Kidney epithelial cell (primary cell): Measurements from ENCODE around the gene STAP2. TPM values are rescaled to one million over a fixed set of nuclear protein-coding genes. Genes with fewer than 3 reads are reported as not detected.
"Not testable (repeated sequence)": the region's sequence is repeated elsewhere in the genome, so short reads cannot be mapped to it uniquely, and the experiment has no call there.

ENCODE experiments used
- DNase-seq: peaks from one replicate; pipeline ENCODE4 v3.0.0-alpha.2; 2010; ENCODE audit warnings: low read depth
- H3K27me3 ChIP-seq: 2 replicates; pipeline ENCODE4 v1.6.0; 2011; ENCODE audit warnings: low read length; ENCODE audit not compliant: control insufficient read depth, insufficient read depth
- H3K36me3 ChIP-seq: 2 replicates; pipeline ENCODE4 v1.5.1; 2011; ENCODE audit warnings: low read length; ENCODE audit not compliant: control insufficient read depth, insufficient read depth
- H3K4me3 ChIP-seq: 2 replicates; pipeline ENCODE4 v1.5.1; 2011; ENCODE audit warnings: low read depth, mild to moderate bottlenecking, control low read depth, low read length
- total RNA-seq: library from RNA; depleted of rRNA; stranded (reverse); fragments of >200 nt; gene quantifications from 2 replicates; pipeline ENCODE4 v1.2.3, GENCODE V29; 2015
- TF ChIP-seq, protein P1 (sequence below): IDR thresholded peaks from 2 replicates; pipeline ENCODE4 v1.5.1; 2011; ENCODE audit warnings: mild to moderate bottlenecking, moderate library complexity, low read length, control low read depth, inconsistent platforms; ENCODE audit not compliant: insufficient read depth, poor library complexity, severe bottlenecking

STAP2 gene
- total RNA-seq, 1 donor from 2014 or later, result 78.5 TPM

DNA sequence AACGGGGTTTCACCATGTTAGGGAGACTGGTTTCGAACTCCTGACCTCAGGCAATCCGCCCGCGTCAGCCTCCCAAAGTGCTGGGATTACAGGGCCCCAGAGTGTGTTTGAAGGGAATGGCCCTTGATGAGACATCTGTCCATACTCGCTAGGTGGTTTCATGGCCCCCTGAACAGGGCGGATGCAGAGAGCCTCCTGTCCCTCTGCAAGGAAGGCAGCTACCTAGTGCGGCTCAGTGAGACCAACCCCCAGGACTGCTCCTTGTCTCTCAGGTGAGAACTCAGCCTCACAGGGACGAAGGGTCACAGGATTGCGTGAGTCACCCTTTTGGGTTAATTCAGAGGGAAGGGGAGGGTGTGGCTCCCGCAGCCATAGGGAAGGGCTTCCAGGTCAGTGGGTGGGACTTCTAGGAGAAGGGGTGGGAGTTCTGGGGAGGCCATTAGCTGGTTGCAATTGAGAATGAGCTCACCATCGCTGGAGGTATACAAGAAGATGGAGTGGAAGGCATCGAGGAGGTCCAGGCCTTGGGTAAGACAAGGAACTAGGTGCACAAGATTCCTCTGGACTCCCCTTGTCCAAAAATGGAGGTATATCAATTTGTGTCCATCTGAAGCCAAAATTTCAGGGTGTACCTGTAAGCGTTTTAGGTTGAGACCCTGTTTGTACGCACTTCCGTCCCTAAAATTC lies 50.4 kb downstream of the STAP2 start:
- TF ChIP-seq, protein P1, sequence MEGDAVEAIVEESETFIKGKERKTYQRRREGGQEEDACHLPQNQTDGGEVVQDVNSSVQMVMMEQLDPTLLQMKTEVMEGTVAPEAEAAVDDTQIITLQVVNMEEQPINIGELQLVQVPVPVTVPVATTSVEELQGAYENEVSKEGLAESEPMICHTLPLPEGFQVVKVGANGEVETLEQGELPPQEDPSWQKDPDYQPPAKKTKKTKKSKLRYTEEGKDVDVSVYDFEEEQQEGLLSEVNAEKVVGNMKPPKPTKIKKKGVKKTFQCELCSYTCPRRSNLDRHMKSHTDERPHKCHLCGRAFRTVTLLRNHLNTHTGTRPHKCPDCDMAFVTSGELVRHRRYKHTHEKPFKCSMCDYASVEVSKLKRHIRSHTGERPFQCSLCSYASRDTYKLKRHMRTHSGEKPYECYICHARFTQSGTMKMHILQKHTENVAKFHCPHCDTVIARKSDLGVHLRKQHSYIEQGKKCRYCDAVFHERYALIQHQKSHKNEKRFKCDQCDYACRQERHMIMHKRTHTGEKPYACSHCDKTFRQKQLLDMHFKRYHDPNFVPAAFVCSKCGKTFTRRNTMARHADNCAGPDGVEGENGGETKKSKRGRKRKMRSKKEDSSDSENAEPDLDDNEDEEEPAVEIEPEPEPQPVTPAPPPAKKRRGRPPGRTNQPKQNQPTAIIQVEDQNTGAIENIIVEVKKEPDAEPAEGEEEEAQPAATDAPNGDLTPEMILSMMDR, result no peak
- Histone ChIP-seq H3K4me3 (no peak overlapping the region), H3K36me3 (no peaks in the 10 kb centered on the region), H3K27me3 (peaks cover 12% of the 10 kb centered on the region)
- DNase-seq, result no peak

DNA sequence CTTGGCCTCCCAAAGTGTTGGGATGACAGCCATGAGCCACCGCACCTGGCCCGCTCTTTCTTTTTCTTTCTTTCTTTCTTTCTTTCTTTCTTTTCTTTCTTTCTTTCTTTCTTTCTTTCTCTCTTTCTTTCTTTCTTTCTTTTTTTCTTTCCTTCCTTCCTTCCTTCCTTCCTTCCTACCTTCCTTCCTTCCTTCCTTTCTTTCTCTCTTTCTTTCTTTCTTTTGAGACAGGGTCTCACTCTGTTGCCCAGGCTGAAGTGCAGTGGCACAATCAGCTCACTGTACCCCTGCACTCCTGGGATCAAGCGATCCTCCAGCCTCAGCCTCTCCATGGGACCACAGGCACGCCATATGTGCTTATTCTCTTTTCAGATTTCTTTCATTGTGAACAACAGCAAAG lies 52.5 kb downstream of the STAP2 start:
- peaks cover 16% of the 10 kb centered on the region for H3K27me3 ChIP-seq
- H3K36me3 ChIP-seq, H3K4me3 ChIP-seq, DNase-seq: not testable (repeated sequence)

DNA sequence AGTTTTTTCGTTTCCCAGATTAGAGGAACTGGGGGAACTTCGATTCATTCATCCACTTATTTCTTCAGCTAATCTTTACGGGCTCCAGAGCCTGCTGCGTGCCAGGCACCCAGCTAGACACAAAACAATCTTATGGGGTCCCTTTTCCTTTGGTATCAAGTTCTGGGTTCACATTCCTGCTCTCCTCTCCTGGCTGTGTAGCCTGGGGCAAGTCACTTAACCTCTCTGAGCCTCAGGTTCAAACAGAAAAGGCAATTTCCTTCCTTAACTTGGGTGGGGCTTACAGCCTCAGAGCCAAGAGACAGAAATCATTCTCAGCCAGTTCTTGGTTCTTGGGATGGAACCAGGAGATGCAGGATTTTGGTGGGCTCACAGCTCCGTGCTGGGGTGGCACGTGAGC lies 53.7 kb downstream of the STAP2 start:
- H3K4me3 ChIP-seq, result no peak overlapping the region
- peaks cover 27% of the 10 kb centered on the region for H3K27me3 ChIP-seq
- no peaks in the 10 kb centered on the region for H3K36me3 ChIP-seq
- DNase-seq, result no peak
- TF ChIP-seq, protein P1, result no peak

DNA sequence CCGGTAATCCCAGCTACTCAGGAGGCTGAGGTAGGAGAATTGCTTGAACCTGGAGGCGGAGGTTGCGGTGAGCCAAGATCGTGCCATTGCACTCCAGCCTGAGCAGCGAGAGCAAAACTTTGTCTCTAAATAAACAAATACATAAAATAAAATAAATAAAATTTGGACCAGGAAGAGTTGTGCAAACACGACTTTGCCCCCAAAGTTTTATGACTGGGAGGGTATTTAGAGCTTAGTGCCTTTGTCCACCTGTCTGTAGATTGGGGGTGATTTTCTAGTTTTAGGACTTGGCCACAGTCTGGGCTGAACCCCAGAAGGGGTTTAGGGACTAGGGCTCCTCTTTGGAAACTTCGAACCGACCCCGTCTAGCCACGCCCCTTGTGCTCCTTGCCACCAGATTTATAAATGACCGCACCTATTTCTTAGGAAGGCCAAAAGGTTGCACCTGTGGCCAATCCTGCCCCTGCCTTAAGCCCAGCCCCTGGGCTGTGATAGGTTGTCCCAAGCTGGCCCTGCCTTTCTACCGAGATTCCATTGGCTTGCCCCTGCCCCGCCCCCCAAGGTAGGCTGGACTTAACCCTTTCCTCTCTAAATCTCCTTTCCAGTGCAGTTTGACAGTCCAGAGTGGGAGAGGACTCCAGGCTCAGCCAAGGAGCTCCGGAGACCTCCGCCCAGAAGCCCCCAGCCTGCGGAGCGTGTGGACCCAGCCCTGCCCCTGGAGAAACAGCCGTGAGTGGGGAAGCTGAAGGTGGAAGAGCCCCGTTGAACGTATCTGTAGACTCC lies 54.3 kb downstream of the STAP2 start:
- no peak overlapping the region for H3K4me3 ChIP-seq
- no peaks in the 10 kb centered on the region for H3K36me3 ChIP-seq
- peaks cover 33% of the 10 kb centered on the region for H3K27me3 ChIP-seq
- DNase-seq, result no peak
- TF ChIP-seq, protein P1, result no peak

DNA sequence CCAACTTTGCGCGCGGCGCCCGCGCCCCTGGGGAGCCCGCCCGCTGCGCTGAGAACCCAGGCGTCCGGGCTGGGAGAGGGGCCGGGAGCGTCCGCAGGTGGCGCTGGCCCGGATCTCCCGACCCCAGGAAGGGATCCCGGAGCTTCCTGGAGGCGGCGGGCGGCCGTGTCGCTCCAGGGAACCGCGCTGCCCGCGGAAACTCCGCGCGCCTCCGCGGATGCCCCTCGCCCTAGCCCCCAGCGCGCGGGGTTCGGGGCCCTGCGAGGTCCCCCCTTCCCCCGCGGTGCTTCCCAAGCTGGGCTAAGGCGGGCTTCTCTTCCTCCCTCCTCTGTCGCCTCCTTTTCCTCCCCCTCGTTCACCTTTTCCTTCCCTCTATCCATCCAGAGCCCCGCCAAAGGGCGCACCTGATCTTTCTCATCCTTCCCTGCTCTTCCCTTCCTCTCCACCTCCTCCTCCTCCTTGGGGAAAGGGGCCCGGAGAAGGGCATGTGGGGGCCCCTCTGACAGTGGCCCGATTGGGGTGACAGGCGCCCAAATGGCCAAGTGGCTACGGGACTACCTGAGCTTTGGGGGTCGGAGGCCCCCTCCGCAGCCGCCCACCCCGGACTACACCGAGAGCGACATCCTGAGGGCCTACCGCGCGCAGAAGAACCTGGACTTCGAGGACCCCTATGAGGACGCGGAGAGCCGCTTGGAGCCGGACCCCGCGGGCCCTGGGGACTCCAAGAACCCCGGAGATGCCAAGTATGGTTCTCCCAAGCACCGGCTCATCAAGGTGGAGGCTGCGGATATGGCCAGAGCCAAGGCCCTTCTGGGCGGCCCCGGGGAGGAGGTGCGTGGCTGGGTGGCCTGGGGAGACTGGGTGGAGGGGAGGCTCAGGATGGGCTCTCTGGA lies 58.9 kb downstream of the STAP2 start:
- TF ChIP-seq, protein P1, result no peak
- Histone ChIP-seq H3K36me3 (no peaks in the 10 kb centered on the region), H3K27me3 (peaks cover 45% of the 10 kb centered on the region), H3K4me3 (no peak overlapping the region)
- no peak for DNase-seq

DNA sequence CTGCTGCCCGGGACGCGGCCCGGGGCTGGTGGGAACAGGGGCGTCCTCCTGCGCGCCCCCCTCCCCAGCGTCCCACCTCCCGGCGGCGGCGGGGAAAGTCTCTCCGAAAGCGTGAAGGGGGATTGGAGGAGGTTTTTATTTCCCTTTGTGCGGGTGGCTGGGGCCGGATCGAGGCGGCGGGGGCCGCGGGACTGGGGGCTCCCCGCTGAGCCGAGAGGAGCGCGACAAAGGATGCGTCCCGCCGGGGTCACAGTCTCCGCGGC lies 59.4 kb downstream of the STAP2 start:
- no peak for DNase-seq
- Histone ChIP-seq H3K27me3 (peaks cover 42% of the 10 kb centered on the region), H3K36me3 (no peaks in the 10 kb centered on the region), H3K4me3 (no peak overlapping the region)
- TF ChIP-seq, protein P1, result no peak
